GM12878 (cell line): ENCODE data around the gene SORBS1.

Source experiments
- CHD4 ChIP-seq: fragments of 200-600 bp; sonication (generic); IDR thresholded peaks from 2 replicates; pipeline ENCODE4 v1.6.1; 2016; ENCODE audit warnings: mild to moderate bottlenecking
- CTCF ChIP-seq, 3 experiments: IDR thresholded peaks in 2 of 3; conservative IDR thresholded peaks in 1 of 3; 2 replicates each; pipeline ENCODE4 v1.5.1; 2011; ENCODE audit warnings: low read depth in 3 of 3, low read length in 3 of 3, mild to moderate bottlenecking in 3 of 3, control low read depth in 2 of 3, moderate library complexity in 2 of 3, inconsistent platforms in 1 of 3, mixed read lengths in 1 of 3; ENCODE audit not compliant: control insufficient read depth in 2 of 3, insufficient read depth in 1 of 3; ENCODE audit errors: extremely low read depth in 1 of 3
- EGR1 ChIP-seq, 2 experiments: IDR thresholded peaks; 1 replicate in 1 of 2; 2 replicates in 1 of 2; pipeline ENCODE4 v1.6.1; 2011 to 2012; ENCODE audit warnings: low read depth in 2 of 2, low read length in 2 of 2, borderline replicate concordance in 1 of 2, mild to moderate bottlenecking in 1 of 2, moderate library complexity in 1 of 2
- GATAD2B ChIP-seq: fragments of 450-650 bp; conservative IDR thresholded peaks from 2 replicates; pipeline ENCODE4 v1.6.1; 2017; ENCODE audit warnings: low read depth, mild to moderate bottlenecking, moderate library complexity
- NFIC ChIP-seq: IDR thresholded peaks from 2 replicates; pipeline ENCODE4 v1.6.1; 2012; ENCODE audit warnings: low read depth, mild to moderate bottlenecking, inconsistent platforms, low read length, moderate library complexity
- POLR2AphosphoS5 ChIP-seq: IDR thresholded peaks from 2 replicates; pipeline ENCODE4 v1.6.1; 2011; ENCODE audit warnings: mild to moderate bottlenecking, low read length, inconsistent platforms
- RAD21 ChIP-seq: IDR thresholded peaks from 2 replicates; pipeline ENCODE4 v1.6.1; 2011; ENCODE audit warnings: mild to moderate bottlenecking, low read depth, low read length, moderate library complexity; ENCODE audit not compliant: insufficient read depth
- SIX5 ChIP-seq: IDR thresholded peaks from 2 replicates; pipeline ENCODE4 v1.6.1; 2011; ENCODE audit warnings: mild to moderate bottlenecking, low read depth, low read length, moderate library complexity; ENCODE audit not compliant: severe bottlenecking
- TAF1 ChIP-seq: IDR thresholded peaks from 2 replicates; pipeline ENCODE4 v1.6.1; 2011; ENCODE audit warnings: mild to moderate bottlenecking, low read depth, low read length, borderline replicate concordance
- TCF12 ChIP-seq: IDR thresholded peaks from 2 replicates; pipeline ENCODE4 v1.6.1; 2011; ENCODE audit warnings: low read depth, mild to moderate bottlenecking, low read length

GRCh38 chr10:95444792-95445191 is 116.4 kb downstream of the SORBS1 start:
- TF ChIP-seq RAD21 (no peak), NFIC (no peak), CTCF (IDR thresholded peaks at IDR 0.05 in 2 of 3, conservative IDR thresholded peaks at IDR 0.05 in 1 of 3; ENCODE audit: control insufficient read depth in 2 of 3, extremely low read depth in 1 of 3, insufficient read depth in 1 of 3, low read depth in 3 of 3, low read length in 3 of 3) (no peak), TCF12 (no peak), CHD4 (no peak), GATAD2B (no peak), POLR2AphosphoS5 (no peak), TAF1 (no peak), SIX5 (no peak), EGR1 (IDR thresholded peaks at IDR 0.05; ENCODE audit: borderline replicate concordance in 1 of 2, low read depth in 2 of 2, low read length in 2 of 2) (no peak)
